Endodermal cell (in vitro differentiated cells): Measurements from ENCODE around the gene CARM1. TPM values are rescaled to one million over a fixed set of nuclear protein-coding genes. Genes with fewer than 3 reads are reported as not detected.

Experiments used
- DNase-seq: peaks from one replicate; pipeline ENCODE4 v3.0.0-alpha.2; 2017
- H3K27ac ChIP-seq: 2 replicates; pipeline ENCODE4 v1.5.1; 2013; ENCODE audit warnings: mild to moderate bottlenecking, low read depth, low read length, moderate library complexity
- H3K27me3 ChIP-seq: 2 replicates; pipeline ENCODE4 v1.6.1; 2013; ENCODE audit warnings: mild to moderate bottlenecking, low read length, moderate library complexity; ENCODE audit not compliant: insufficient read depth, control insufficient read depth, poor library complexity, severe bottlenecking
- H3K36me3 ChIP-seq: 2 replicates; pipeline ENCODE4 v1.7.0; 2013; ENCODE audit warnings: mild to moderate bottlenecking, low read length, moderate library complexity; ENCODE audit not compliant: control insufficient read depth, insufficient read depth
- H3K4me1 ChIP-seq: one replicate; pipeline ENCODE4 v1.7.0; 2013; ENCODE audit warnings: low read length; ENCODE audit not compliant: control insufficient read depth, insufficient read depth
- H3K4me3 ChIP-seq: 2 replicates; pipeline ENCODE4 v1.5.1; 2013; ENCODE audit warnings: mild to moderate bottlenecking, low read length, moderate library complexity
- H3K9ac ChIP-seq: 2 replicates; pipeline ENCODE4 v1.6.1; 2013; ENCODE audit warnings: mild to moderate bottlenecking, low read length, moderate library complexity; ENCODE audit not compliant: poor library complexity, severe bottlenecking; ENCODE audit errors: extremely low read depth
- H3K9me3 ChIP-seq: 2 replicates; pipeline ENCODE4 v1.6.1; 2013; ENCODE audit warnings: mild to moderate bottlenecking, low read length, moderate library complexity; ENCODE audit not compliant: control insufficient read depth
- H3K27ac Mint-ChIP-seq: 2 replicates; pipeline ENCODE4 v1.8.0; 2020; ENCODE audit warnings: mixed read lengths
- H3K27me3 Mint-ChIP-seq: 2 replicates; pipeline ENCODE4 v1.8.0; 2021; ENCODE audit warnings: mild to moderate bottlenecking, mixed read lengths; ENCODE audit not compliant: insufficient read depth
- H3K36me3 Mint-ChIP-seq: 2 replicates; pipeline ENCODE4 v1.8.0; 2020; ENCODE audit warnings: low read depth, mixed read lengths
- H3K4me1 Mint-ChIP-seq: 2 replicates; pipeline ENCODE4 v1.8.0; 2020; ENCODE audit warnings: mixed read lengths
- H3K4me3 Mint-ChIP-seq: 2 replicates; pipeline ENCODE4 v1.8.0; 2020; ENCODE audit warnings: mild to moderate bottlenecking, moderate library complexity, mixed read lengths
- H3K9me3 Mint-ChIP-seq: 2 replicates; pipeline ENCODE4 v1.8.0; 2020; ENCODE audit warnings: mild to moderate bottlenecking, mixed read lengths
- CTCF ChIP-seq: fragments of 200-600 bp; sonication (generic); conservative IDR thresholded peaks from 2 replicates; pipeline ENCODE4 v1.5.0; 2021; ENCODE audit warnings: antibody characterized with exemption, mild to moderate bottlenecking
- WGBS, 2 experiments: methylation state at CpG; one replicate each; pipeline versions ENCODE4 v1.1.5 to v1.1.7; 2013; ENCODE audit warnings: missing lambda C conversion rate in 2 of 2, mixed read lengths in 1 of 2; ENCODE audit not compliant: insufficient coverage in 1 of 2, insufficient read length in 1 of 2; 5-methylcytosine and 5-hydroxymethylcytosine counted together
- total RNA-seq, 2 donors: library from RNA; stranded (reverse); fragmentation: NEBNext Ultra II Directional in 1 of 2; extraction: Animal tissue kit (Norgen Biotek cat#: 25700) in 1 of 2; gene quantifications; 2 replicates in 1 of 2; 3 replicates in 1 of 2; pipeline ENCODE4 v1.2.1, GENCODE V29; 2021

The CARM1 gene
- total RNA-seq, 2 donors from 2014 or later: 80.6 to 86.6 TPM

GRCh38 chr19:10826846-10827245 lies 44.5 kb upstream of the CARM1 start:
- no peak overlapping the region for H3K4me3 Mint-ChIP-seq
- no peak overlapping the region for H3K27ac ChIP-seq
- no peak overlapping the region for H3K4me3 ChIP-seq
- peaks cover 40% of the 10 kb centered on the region for H3K36me3 Mint-ChIP-seq
- no peaks in the 10 kb centered on the region for H3K4me1 Mint-ChIP-seq
- no peak for DNase-seq
- WGBS, 2 experiments: 95 to 100% methylated on average over 5 to 6 of the region's 6 CpGs
- peaks cover 29% of the 10 kb centered on the region for H3K36me3 ChIP-seq
- H3K27me3 Mint-ChIP-seq: no peaks in the 10 kb centered on the region
- H3K9me3 Mint-ChIP-seq: no peaks in the 10 kb centered on the region
- no peaks in the 10 kb centered on the region for H3K4me1 ChIP-seq
- H3K9ac ChIP-seq: no peak overlapping the region
- no peaks in the 10 kb centered on the region for H3K9me3 ChIP-seq
- TF ChIP-seq CTCF: no peak
- no peaks in the 10 kb centered on the region for H3K27me3 ChIP-seq
- H3K27ac Mint-ChIP-seq: no peak overlapping the region

- Mint-ChIP-seq H3K27me3 (no peaks in the 10 kb centered on the region), H3K27ac (no peak overlapping the region), H3K36me3 (peaks cover 42% of the 10 kb centered on the region), H3K4me1 (no peaks in the 10 kb centered on the region), H3K4me3 (no peak overlapping the region), H3K9me3 (no peaks in the 10 kb centered on the region)
- Histone ChIP-seq H3K9ac (no peak overlapping the region), H3K36me3 (peaks cover 38% of the 10 kb centered on the region), H3K27ac (no peak overlapping the region), H3K4me1 (no peaks in the 10 kb centered on the region), H3K9me3 (no peaks in the 10 kb centered on the region), H3K4me3 (no peak overlapping the region), H3K27me3 (no peaks in the 10 kb centered on the region)
- peak; percentile 49 for TF ChIP-seq CTCF
- 95% methylated on average over 18 to 26 of the region's 26 CpGs for WGBS, 2 experiments
- DNase-seq: peak; percentile 76
Measured at GRCh38 chr19:10828981-10829821, 42.2 kb upstream of the CARM1 start.

- Mint-ChIP-seq H3K27ac (no peak overlapping the region), H3K9me3 (no peaks in the 10 kb centered on the region)
- 94% methylated on average over 16 of the region's 16 CpGs; no CpG with 5 or more reads in 1 of the 2 experiments for WGBS, 2 experiments
Measured at GRCh38 chr19:10829967-10830366, 41.4 kb upstream of the CARM1 start.

More at GRCh38 chr19:10829967-10830366, 41.4 kb upstream of the CARM1 start:
- peaks cover 36% of the 10 kb centered on the region for H3K36me3 ChIP-seq
- H3K4me1 ChIP-seq: no peaks in the 10 kb centered on the region
- H3K9me3 ChIP-seq: no peaks in the 10 kb centered on the region
- no peaks in the 10 kb centered on the region for H3K4me1 Mint-ChIP-seq
- no peak overlapping the region for H3K9ac ChIP-seq
- no peak for DNase-seq
- no peak overlapping the region for H3K4me3 Mint-ChIP-seq
- no peaks in the 10 kb centered on the region for H3K27me3 Mint-ChIP-seq
- no peaks in the 10 kb centered on the region for H3K27me3 ChIP-seq
- H3K27ac ChIP-seq: no peak overlapping the region
- no peak overlapping the region for H3K4me3 ChIP-seq
- TF ChIP-seq CTCF: no peak
- H3K36me3 Mint-ChIP-seq: peaks cover 35% of the 10 kb centered on the region
